IMR-90 (cell line): ENCODE results near the gene RIOK1. TPM values are rescaled to one million over a fixed set of nuclear protein-coding genes. Genes with fewer than 3 reads are reported as not detected.

Experiments
- ATAC-seq: fragments of 200-7000 bp; cut with Tn5 transposase; 2 replicates; pipeline ENCODE4 v1.9.1; 2020; ENCODE audit warnings: low read depth, mild to moderate bottlenecking, moderate library complexity
- BruUV-seq: library from RNA; stranded (reverse); fragments of 400-500 nt; replicated peaks from 2 replicates; lab custom pipeline; 2021; lab: Mats Ljungman, UMichigan
- CTCF ChIA-PET: fragments of 300-600 bp; formaldehyde crosslinking; extraction: SDS; loops from one replicate; lab custom pipeline; 2021; ENCODE audit warnings: antibody characterized with exemption; lab: Yijun Ruan, JAX
- POLR2A ChIA-PET: fragments of 300-600 bp; sonication (Branson Sonifier 250); formaldehyde crosslinking; loops from one replicate; lab custom pipeline; 2022; ENCODE audit warnings: antibody characterized with exemption; ENCODE audit not compliant: unreplicated experiment; lab: Charles Lee
- DNase-seq: peaks from one replicate; pipeline ENCODE4 v3.0.0; 2013
- H2AFZ ChIP-seq: replicated peaks from 2 replicates; pipeline ENCODE3; 2013; ENCODE audit warnings: low read length, mild to moderate bottlenecking; ENCODE audit not compliant: poor library complexity
- H2AK5ac ChIP-seq: 2 replicates; pipeline ENCODE4 v1.6.1; 2013; ENCODE audit warnings: low read depth, low read length, inconsistent platforms
- H2AK9ac ChIP-seq: replicated peaks from 2 replicates; pipeline ENCODE3; 2013; ENCODE audit warnings: mild to moderate bottlenecking, low read depth, low read length, moderate library complexity; ENCODE audit not compliant: poor library complexity
- H2BK120ac ChIP-seq: 2 replicates; pipeline ENCODE4 v1.6.1; 2013; ENCODE audit warnings: low read depth, low read length, inconsistent platforms
- H2BK15ac ChIP-seq: 3 replicates; pipeline ENCODE4 v1.6.1; 2013; ENCODE audit warnings: low read depth, low read length, inconsistent platforms
- H2BK20ac ChIP-seq: 2 replicates; pipeline ENCODE4 v1.6.1; 2013; ENCODE audit warnings: low read depth, mild to moderate bottlenecking, inconsistent platforms, low read length, moderate library complexity
- H2BK5ac ChIP-seq: 2 replicates; pipeline ENCODE4 v1.6.1; 2013; ENCODE audit warnings: mild to moderate bottlenecking, low read depth, low read length, inconsistent platforms; ENCODE audit not compliant: poor library complexity, severe bottlenecking
- H3K14ac ChIP-seq: replicated peaks from 2 replicates; pipeline ENCODE4 v1.6.1; 2013; ENCODE audit warnings: low read depth, low read length, inconsistent platforms
- H3K18ac ChIP-seq: 2 replicates; pipeline ENCODE4 v1.6.1; 2013; ENCODE audit warnings: low read depth, low read length, control low read depth
- H3K23ac ChIP-seq: 2 replicates; pipeline ENCODE4 v1.6.1; 2013; ENCODE audit warnings: low read depth, low read length, inconsistent platforms
- H3K27ac ChIP-seq: 2 replicates; pipeline ENCODE4 v1.5.1; 2013; ENCODE audit warnings: mild to moderate bottlenecking, control low read depth, low read length; ENCODE audit not compliant: insufficient read depth
- H3K27me3 ChIP-seq: 2 replicates; pipeline ENCODE4 v1.6.1; 2013; ENCODE audit warnings: low read length; ENCODE audit not compliant: control insufficient read depth, insufficient read depth
- H3K36me3 ChIP-seq: 2 replicates; pipeline ENCODE4 v1.6.1; 2013; ENCODE audit warnings: low read length, mixed read lengths; ENCODE audit not compliant: control insufficient read depth, insufficient read depth
- H3K4ac ChIP-seq: 2 replicates; pipeline ENCODE4 v1.6.1; 2013; ENCODE audit warnings: low read depth, low read length, inconsistent platforms
- H3K4me1 ChIP-seq: 2 replicates; pipeline ENCODE4 v1.6.1; 2013; ENCODE audit warnings: low read length, mixed read lengths; ENCODE audit not compliant: control insufficient read depth, insufficient read depth
- H3K4me2 ChIP-seq: 2 replicates; pipeline ENCODE4 v1.6.1; 2013; ENCODE audit warnings: low read depth, mild to moderate bottlenecking, control low read depth, low read length, moderate library complexity
- H3K4me3 ChIP-seq: 2 replicates; pipeline ENCODE4 v1.5.1; 2013; ENCODE audit warnings: low read depth, mild to moderate bottlenecking, control low read depth, low read length, moderate library complexity; ENCODE audit not compliant: insufficient read depth
- H3K56ac ChIP-seq: 2 replicates; pipeline ENCODE4 v1.6.1; 2013; ENCODE audit warnings: low read length, inconsistent platforms; ENCODE audit not compliant: insufficient read depth; ENCODE audit errors: extremely low read depth
- H3K79me1 ChIP-seq, 2 experiments: 2 replicates each; pipeline ENCODE4 v1.6.1; 2013; ENCODE audit warnings: low read length in 2 of 2, inconsistent platforms in 1 of 2, low read depth in 1 of 2
- H3K9ac ChIP-seq: 2 replicates; pipeline ENCODE4 v1.6.1; 2013; ENCODE audit warnings: low read depth, low read length, control low read depth
- H3K9me1 ChIP-seq: 2 replicates; pipeline ENCODE4 v1.6.1; 2013; ENCODE audit warnings: low read length, inconsistent platforms; ENCODE audit not compliant: insufficient read depth
- H3K9me3 ChIP-seq: 2 replicates; pipeline ENCODE4 v1.6.1; 2013; ENCODE audit warnings: low read length; ENCODE audit not compliant: control insufficient read depth, insufficient read depth
- H4K20me1 ChIP-seq: 2 replicates; pipeline ENCODE4 v1.6.1; 2013; ENCODE audit warnings: low read length, inconsistent platforms; ENCODE audit not compliant: insufficient read depth
- H4K5ac ChIP-seq: 2 replicates; pipeline ENCODE4 v1.6.1; 2013; ENCODE audit warnings: mild to moderate bottlenecking, low read depth, low read length, control low read depth
- H4K8ac ChIP-seq, 2 experiments: 2 replicates each; pipeline ENCODE4 v1.6.1; 2013; ENCODE audit warnings: low read depth in 2 of 2, low read length in 2 of 2, control low read depth in 1 of 2, inconsistent platforms in 1 of 2
- H4K91ac ChIP-seq: 2 replicates; pipeline ENCODE4 v1.6.1; 2013; ENCODE audit warnings: low read depth, low read length, inconsistent platforms; ENCODE audit not compliant: insufficient read depth
- BHLHE40 ChIP-seq: fragments of 150-350 bp; IDR thresholded peaks from 2 replicates; pipeline ENCODE4 v1.6.1; 2016; ENCODE audit warnings: mild to moderate bottlenecking, low read depth, low read length
- CEBPB ChIP-seq: IDR thresholded peaks from 2 replicates; pipeline ENCODE4 v1.6.1; 2012; ENCODE audit warnings: low read depth, low read length, improper control_type of control experiment
- FOS ChIP-seq: fragments of 150-350 bp; IDR thresholded peaks from 2 replicates; pipeline ENCODE4 v1.6.1; 2016; ENCODE audit warnings: low read depth, low read length
- MAFK ChIP-seq: IDR thresholded peaks from 2 replicates; pipeline ENCODE4 v1.6.1; 2012; ENCODE audit warnings: low read depth, low read length, improper control_type of control experiment
- NFE2L2 ChIP-seq: fragments of 150-350 bp; IDR thresholded peaks from 2 replicates; pipeline ENCODE4 v1.6.1; 2016; ENCODE audit warnings: low read depth, mild to moderate bottlenecking, low read length
- WGBS, 2 experiments: methylation state at CpG; one replicate each; pipeline versions ENCODE4 v1.1.5 to v1.1.7; 2013; ENCODE audit warnings: missing lambda C conversion rate in 2 of 2; ENCODE audit not compliant: insufficient read length in 1 of 2; ENCODE audit errors: extremely low coverage in 2 of 2; 5-methylcytosine and 5-hydroxymethylcytosine counted together
- dilution Hi-C: fragments of 300-500 bp; cut with HindIII; formaldehyde crosslinking; loops from one replicate; pipeline ENCODE4 v1.14.3; 2018; ENCODE audit warnings: low sequenced_read_pairs; ENCODE audit not compliant: unreplicated experiment
- in situ Hi-C: fragments of 300-500 bp; cut with MboI; formaldehyde crosslinking; loops from 3 replicates; pipeline ENCODE4 v1.14.3; 2019; ENCODE audit warnings: low sequenced_read_pairs, inconsistent platforms, mixed read lengths
- intact Hi-C: fragments of 100-400 bp; cut with micrococcal nuclease; formaldehyde crosslinking; loops from 2 replicates; pipeline ENCODE4 v1.10.0; 2022
- polyA plus RNA-seq, 3 experiments: library from polyadenylated mRNA; depleted of rRNA; stranded (reverse); fragments of >200 nt; gene quantifications; 2 replicates each; pipeline ENCODE4 v1.2.3, GENCODE V29; 2012; ENCODE audit warnings: low replicate concordance in 1 of 3
- total RNA-seq: library from RNA; depleted of rRNA; stranded (reverse); fragments of >200 nt; gene quantifications from 2 replicates; pipeline ENCODE4 v1.2.3, GENCODE V29; 2012
- TF ChIP-seq, protein P1 (sequence below): fragments of 150-350 bp; IDR thresholded peaks from 2 replicates; pipeline ENCODE4 v1.6.1; 2016; ENCODE audit warnings: low read depth, mild to moderate bottlenecking, low read length, moderate library complexity, borderline replicate concordance

The RIOK1 gene
- total and polyA plus RNA-seq, 2 of the 4 experiments (the other 2 are of a cell fraction): 17.0 to 17.8 TPM

DNA sequence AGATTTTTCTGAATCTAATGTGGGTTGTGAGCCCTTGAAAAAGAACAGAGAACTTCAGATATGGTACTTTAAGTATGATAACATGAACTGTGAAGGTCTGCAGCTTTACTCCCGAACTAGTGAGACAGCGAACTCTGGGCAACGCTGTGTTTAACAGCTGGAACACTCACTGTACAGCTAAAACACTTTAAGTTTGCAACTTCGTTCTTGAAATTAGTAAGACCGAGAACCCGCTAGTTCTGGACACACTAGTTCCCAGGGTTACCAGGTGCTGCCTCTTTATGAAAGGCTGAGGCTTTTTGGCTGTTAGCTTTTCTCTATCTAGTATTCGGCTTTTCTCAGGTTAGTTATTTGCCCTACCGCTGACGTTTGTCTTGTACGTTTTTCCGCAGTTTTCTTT, 52.9 kb downstream of the RIOK1 start:
- TF ChIP-seq FOS (no peak), BHLHE40 (no peak), NFE2L2 (no peak), CEBPB (no peak), MAFK (no peak)
- TF ChIP-seq, protein P1, sequence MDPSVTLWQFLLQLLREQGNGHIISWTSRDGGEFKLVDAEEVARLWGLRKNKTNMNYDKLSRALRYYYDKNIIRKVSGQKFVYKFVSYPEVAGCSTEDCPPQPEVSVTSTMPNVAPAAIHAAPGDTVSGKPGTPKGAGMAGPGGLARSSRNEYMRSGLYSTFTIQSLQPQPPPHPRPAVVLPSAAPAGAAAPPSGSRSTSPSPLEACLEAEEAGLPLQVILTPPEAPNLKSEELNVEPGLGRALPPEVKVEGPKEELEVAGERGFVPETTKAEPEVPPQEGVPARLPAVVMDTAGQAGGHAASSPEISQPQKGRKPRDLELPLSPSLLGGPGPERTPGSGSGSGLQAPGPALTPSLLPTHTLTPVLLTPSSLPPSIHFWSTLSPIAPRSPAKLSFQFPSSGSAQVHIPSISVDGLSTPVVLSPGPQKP: no peak
- Histone ChIP-seq H3K9ac (no peak overlapping the region), H3K23ac (no peak overlapping the region), H2AK9ac (no peak overlapping the region), H3K4me3 (no peak overlapping the region), H3K9me1 (no peaks in the 10 kb centered on the region), H3K79me1 (no peaks in the 10 kb centered on the region), H3K18ac (no peak overlapping the region), H4K20me1 (no peaks in the 10 kb centered on the region), H3K9me3 (no peaks in the 10 kb centered on the region), H3K4ac (no peak overlapping the region), H3K4me1 (peaks cover 2% of the 10 kb centered on the region), H4K8ac (no peak overlapping the region), H3K27me3 (no peaks in the 10 kb centered on the region), H4K5ac (no peak overlapping the region), H2BK120ac (no peak overlapping the region), H3K56ac (no peak overlapping the region), H3K27ac (no peak overlapping the region), H4K91ac (no peak overlapping the region), H2AFZ (no peak overlapping the region), H3K4me2 (no peak overlapping the region), H2BK15ac (no peak overlapping the region), H2AK5ac (no peak overlapping the region), H2BK20ac (no peak overlapping the region), H3K36me3 (no peaks in the 10 kb centered on the region), H2BK5ac (no peak overlapping the region), H3K14ac (no peak overlapping the region)
- ChIA-PET CTCF (no interaction called here), POLR2A (no interaction called here)
- DNase-seq: no peak
- dilution Hi-C loops: no loop called here
- ATAC-seq: no peak
- no TSS peak for BruUV-seq
- 92% methylated on average over 2 of the region's 11 CpGs; no CpG with 5 or more reads in 1 of the 2 experiments for WGBS, 2 experiments
- intact Hi-C loops: no loop called here
- in situ Hi-C loops: no loop called here
